ENCODE results near the gene UBE2J2.
A peak's percentile ranks its signal among the peaks of the same experiment; 100 is the strongest.

- TF ChIP-seq POLR2AphosphoS5 (IDR thresholded peaks at IDR 0.05; ENCODE audit: borderline replicate concordance, low read depth, low read length) (peak; percentile 2; the same call in 1 of the 2 replicates), EZH2 (IDR thresholded peaks at IDR 0.05) (no peak), FOXP2 (optimal IDR thresholded peaks at IDR 0.05; ENCODE audit: control extremely low read depth, extremely low read length, insufficient read depth) (no peak)
Observed at GRCh38 chr1:1313500-1314236, 40.0 kb upstream of the UBE2J2 start.
